Stimulated activated CD8-positive, alpha-beta memory T cell treated with anti-CD3 and anti-CD28 coated beads, Interleukin-7, amount 100 ng/mL, for 1 hour (primary cell): Measurements from ENCODE around the gene TMEM176A.
"Not testable (repeated sequence)": the region's sequence is repeated elsewhere in the genome, so short reads cannot be mapped to it uniquely, and the experiment has no call there.

Experiments
- DNase-seq, 2 donors: peaks; one replicate each; pipeline ENCODE4 v3.0.0-alpha.2; 2020; ENCODE audit warnings: low read depth in 2 of 2

Gene TMEM176A

GRCh38 chr7:150800581-150801241 is at the start of gene TMEM176A:
TSS of gene TMEM176A (plus strand) at chr7:150800769. CDS start at chr7:150801551, 782 bp downstream.
- DNase-seq, result no peak

GRCh38 chr7:150751702-150752101 is 48.9 kb upstream of the TMEM176A start:
- DNase-seq, result no peak

DNA sequence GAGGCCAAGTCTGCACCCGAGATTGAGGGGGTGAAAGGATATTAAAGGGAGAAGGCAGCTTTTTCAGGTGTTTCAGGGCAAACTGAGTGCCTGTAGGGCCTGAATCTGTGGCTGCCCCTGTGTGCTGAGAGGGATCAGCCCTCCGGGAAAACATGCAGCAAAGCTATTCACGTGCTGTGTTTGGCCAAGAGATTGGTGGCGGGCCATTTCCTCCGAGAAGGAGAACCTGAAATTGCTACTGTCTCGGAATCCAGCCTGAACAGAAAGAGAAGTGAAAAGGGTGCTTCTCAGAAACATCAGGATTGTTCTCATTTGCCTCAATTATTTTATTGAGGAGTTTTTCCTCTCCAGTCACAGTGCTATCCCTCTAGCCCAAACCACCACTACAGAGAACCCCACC is 47.3 kb upstream of the TMEM176A start:
- DNase-seq, result no peak

- no peak for DNase-seq
Measured at GRCh38 chr7:150753826-150754603, 46.6 kb upstream of the TMEM176A start.

DNA sequence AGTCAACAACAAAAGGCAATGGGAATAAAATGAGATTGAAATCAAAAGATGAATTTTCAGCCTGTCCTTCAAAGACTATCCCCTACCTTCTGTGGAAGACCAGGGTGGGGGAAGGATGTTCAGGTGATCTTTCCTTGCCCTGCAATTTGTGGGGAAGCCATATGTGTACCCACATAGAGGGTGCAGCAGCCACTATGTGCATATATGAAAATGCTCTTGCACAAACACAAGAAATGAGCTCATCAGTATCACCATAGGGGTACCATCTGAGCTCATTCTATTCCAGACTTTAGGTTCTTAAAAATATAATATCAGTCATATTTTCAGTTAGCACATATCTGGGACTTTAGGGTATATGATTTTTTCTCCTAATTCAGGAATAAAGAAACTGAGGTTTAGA is 45.6 kb upstream of the TMEM176A start:
- no peak for DNase-seq

- peak; percentile 30 to 36 for DNase-seq
Measured at GRCh38 chr7:150755473-150756099, 45.0 kb upstream of the TMEM176A start.

DNA sequence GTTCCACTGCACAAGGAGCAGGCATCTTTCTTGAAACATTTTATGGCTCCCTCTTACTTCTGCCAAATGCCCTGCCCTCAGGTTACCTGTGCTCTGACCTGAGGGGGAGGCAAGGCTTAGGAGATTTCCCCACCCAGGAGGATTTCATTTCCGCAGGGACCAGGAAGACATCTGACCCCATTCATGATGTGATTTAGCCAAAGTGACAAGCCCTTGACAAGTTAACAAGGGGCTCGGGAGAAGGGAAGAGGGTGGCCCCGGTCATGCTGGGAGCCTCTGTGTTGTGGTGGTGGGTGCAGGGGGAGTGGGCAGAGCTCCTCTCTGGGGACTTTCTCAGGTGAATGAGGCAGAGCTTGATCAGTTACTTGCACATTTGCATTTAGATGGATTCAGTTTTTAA is 44.4 kb upstream of the TMEM176A start:
- DNase-seq, result no peak

GRCh38 chr7:150756858-150757257 is 43.7 kb upstream of the TMEM176A start:
- no peak for DNase-seq

DNA sequence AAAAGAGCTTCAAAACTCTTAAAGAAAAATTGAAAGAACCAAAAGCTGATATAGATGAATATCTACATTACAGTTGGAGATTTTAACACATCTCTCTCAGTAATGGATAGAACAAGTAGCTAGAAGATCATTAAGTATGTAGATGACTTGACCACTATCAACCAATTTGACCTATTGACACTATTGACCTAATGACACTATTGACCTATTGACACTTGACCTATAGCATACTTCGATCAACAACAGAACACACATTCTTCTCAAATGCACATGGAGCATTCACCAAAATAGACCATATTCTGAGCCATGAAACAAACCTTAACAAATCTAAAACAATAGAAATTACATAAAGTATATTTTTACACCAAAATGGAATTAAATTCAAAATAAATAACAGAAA is 41.1 kb upstream of the TMEM176A start:
- no peak for DNase-seq

DNA sequence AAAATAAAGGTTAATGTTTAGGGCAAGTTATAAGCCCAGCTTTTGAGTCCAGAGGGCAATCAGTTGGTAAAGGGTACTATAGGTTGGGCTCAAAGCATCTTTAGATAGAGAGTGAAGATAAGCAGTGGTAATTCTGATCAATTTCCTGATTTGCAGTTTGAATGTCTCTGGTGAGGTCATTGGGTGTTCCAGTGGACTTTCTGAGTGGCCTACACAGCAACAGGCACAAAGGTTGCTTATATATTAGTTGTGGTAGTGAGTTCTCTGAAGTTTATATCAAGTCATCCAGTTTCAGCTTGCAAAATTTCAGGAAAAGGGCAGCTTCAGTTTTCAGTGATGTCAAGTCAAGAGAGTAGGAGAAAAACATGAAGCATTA is 34.2 kb upstream of the TMEM176A start:
- no peak for DNase-seq

DNA sequence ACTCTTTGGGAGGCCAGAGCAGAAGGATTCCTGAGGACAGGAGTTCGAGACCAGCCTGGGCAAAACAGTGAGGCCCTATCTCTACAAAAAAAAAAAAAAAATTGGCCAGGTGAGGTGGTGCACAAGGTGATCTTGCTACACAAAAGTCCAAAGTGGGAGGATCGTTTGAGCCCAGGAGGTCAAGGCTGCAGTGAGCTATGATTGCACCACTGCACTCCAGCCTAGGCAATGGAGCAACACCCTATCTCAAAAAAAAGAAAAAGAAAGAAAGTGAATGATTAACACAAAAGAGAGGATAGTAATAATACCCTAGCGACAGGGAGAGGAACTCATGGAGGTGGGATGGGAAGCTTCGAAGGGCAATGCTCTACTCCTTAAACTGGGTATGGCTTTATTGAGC is 30.8 kb upstream of the TMEM176A start:
- DNase-seq, result no peak

GRCh38 chr7:150774131-150774530 is 26.4 kb upstream of the TMEM176A start:
- not testable (repeated sequence) for DNase-seq

GRCh38 chr7:150778014-150778737 is 22.4 kb upstream of the TMEM176A start:
- no peak for DNase-seq

DNA sequence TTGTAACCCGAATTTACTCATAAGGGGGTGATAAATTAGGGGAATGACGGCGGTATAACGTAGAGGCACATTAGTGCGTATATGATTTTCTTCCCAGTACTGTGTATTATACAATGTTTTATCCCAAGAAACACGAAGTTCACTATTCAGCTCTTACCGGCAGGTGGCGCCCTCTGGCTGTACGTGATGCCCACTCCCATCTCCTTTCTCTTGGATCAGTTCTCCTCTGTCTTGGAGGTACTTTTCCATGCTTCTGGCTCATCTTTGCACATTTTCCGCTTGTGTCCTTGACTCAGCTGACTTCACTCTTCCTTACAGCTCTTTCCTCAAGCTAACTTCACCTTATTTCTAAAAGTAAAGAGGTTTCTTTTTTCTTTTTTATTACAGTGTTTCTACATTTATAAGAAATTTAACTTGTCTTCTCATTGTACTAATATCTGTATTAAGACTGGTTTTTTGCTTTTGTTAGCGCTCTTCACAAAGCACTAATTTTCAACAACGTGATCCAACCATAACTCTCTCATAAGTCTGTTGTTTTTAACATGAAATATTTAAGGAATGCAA is 21.7 kb upstream of the TMEM176A start:
- DNase-seq, result peak; percentile 48 to 60

DNA sequence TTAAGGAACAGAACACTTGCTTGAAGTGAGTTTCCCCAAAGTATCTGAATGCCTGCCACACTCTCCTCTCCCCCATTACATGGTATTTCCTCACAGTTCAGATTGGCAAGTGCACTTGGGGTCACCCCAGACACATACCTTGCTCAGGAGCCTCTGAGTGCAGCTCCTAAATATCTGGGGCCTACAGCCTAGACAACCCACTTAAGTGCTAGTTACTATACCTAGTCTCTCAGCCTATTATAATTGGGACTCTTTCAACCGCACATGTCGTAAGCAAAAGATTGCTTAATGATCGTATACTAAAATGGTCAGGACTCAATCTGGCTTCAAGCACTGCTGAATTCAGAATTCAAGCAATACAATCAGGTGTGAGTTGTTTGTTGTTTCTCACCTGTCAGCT is 20.3 kb upstream of the TMEM176A start:
- no peak for DNase-seq

GRCh38 chr7:150781103-150781502 is 19.5 kb upstream of the TMEM176A start:
- no peak for DNase-seq

GRCh38 chr7:150781961-150782360 is 18.6 kb upstream of the TMEM176A start:
- DNase-seq, result no peak

DNA sequence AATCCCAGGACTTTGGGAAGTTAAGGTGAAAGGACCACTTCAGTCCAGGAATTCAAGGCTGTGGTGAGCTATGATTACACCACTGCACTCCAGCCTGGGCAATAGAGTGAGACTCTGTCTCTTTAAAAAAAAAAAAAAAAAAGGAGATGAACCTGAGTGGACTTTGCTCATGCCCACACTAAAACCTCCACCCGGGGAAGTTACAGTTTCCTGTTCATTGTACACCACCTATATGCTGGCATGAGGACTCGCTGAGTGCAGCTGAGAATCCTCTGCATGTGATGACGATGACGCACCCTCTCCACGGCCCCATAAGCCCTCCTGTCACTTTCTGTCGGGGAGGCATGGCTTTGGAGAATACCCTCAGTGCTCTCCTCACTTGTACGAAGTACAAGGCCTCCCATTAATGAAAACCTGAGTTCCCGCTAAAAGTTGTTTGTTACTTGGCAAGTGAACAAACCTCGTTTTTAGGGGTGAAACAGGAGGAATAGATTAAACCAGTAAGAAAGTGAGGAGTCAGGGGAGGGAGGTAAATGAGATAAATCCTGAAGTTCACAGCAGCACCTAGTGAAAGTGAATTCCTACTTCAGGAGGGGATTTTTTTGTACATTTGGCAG is 16.3 kb upstream of the TMEM176A start:
- no peak for DNase-seq

- no peak for DNase-seq
Measured at GRCh38 chr7:150784954-150785353, 15.6 kb upstream of the TMEM176A start.

DNA sequence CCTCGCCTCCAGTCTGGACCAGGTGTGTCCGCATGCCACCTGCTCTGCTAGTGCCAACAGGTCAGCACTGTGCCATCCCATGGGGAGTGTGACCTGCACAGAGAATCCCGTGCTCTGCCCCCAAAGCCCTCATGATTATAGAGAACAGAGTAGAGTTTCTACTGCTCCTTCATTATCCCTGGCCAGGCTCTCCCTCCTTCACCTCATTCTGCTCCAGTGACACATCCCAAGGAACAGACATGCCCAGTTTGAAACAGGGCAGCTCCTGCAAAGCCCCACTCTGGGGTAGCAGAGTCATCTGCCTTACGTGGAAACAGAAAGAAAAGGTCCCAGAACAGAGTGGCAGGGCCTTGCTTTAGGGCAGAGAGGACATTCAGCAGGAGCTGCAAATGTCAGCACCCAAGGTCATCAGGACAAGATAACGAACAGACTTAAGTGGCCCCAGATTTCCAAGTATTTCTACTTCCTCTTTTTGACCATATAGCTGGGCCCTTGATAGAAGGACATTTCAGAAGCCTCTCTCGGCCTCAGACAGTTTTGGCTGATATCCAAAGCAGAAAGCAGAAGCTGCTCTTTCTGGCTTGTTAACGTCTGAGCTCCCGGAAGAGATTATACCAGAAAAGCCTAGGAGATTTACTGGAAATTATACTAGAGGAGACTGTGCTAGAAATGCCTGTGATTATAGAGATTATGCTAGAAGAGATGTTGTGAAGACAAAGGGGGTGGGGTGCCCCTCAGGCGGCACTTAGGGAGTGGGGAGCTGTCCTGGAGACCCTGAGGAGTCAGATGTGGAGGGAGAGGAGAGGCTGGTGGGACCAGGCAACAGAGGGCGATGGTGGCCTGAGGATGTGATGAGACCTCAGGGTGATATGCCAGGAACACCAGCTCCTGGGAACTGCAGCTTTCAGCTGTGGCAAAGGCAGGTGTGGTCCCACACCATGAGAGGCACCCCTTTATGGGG is 13.0 kb upstream of the TMEM176A start:
- no peak for DNase-seq
